GM18519 (cell line): ENCODE results near the gene FRYL.
"Not testable (repeated sequence)": the region's sequence is repeated elsewhere in the genome, so short reads cannot be mapped to it uniquely, and the experiment has no call there.

Source experiments
- ATAC-seq: cut with Tn5 transposase; IDR thresholded peaks from one replicate; pipeline ENCODE4 v1.9.1; 2021; ENCODE audit warnings: mild to moderate bottlenecking, moderate library complexity; ENCODE audit not compliant: unreplicated experiment, low FRiP score

The FRYL gene

DNA sequence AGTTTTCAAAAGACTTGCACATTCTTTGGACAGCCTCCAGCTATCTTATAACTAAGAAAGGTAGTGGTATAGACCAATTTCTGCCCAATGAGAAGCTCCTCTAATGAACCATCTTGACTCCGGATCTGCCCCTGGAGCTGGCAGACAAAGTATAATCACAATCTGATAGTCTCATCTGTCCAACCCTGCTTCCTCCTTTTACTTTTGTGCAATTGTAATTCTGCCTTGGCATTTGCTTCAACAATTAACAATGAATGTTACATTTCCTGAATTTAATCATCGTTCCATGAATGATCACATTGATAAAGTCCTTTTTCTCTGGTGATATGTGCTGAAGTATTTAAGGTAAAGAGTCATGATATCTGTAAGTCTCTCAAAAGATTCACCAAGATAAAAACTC, 27.8 kb downstream of the FRYL start:
- no peak for ATAC-seq

DNA sequence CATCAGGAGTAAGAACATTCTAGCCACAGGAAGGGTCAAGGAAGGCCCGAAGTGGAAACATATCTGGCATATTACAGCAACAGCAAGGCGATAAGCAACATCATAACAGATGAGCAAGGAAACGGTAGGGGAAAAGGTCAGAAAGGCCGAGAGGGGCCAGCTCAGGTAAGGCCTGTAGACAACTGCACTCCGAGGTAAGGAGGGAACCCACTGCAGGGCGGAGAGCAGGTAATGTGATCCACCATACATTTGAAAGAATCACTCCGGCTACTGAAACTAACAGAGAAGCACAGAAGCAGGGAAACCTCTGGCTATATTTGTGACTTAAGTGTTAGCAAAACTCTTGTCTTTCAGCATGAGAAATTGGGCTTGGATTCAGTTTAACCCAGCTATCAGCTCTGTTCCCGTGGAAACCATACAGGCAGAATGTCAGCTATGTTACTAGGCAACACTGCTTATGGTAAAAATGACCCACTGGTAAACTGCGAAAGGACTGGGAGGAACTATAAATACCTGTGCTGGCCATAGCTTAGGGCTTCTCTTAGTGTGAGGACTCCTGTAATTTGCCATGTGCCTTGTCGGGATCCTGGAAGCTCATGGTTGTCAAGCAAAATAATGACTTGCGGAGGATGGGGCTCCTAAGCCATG, 31.0 kb downstream of the FRYL start:
- ATAC-seq = no peak

DNA sequence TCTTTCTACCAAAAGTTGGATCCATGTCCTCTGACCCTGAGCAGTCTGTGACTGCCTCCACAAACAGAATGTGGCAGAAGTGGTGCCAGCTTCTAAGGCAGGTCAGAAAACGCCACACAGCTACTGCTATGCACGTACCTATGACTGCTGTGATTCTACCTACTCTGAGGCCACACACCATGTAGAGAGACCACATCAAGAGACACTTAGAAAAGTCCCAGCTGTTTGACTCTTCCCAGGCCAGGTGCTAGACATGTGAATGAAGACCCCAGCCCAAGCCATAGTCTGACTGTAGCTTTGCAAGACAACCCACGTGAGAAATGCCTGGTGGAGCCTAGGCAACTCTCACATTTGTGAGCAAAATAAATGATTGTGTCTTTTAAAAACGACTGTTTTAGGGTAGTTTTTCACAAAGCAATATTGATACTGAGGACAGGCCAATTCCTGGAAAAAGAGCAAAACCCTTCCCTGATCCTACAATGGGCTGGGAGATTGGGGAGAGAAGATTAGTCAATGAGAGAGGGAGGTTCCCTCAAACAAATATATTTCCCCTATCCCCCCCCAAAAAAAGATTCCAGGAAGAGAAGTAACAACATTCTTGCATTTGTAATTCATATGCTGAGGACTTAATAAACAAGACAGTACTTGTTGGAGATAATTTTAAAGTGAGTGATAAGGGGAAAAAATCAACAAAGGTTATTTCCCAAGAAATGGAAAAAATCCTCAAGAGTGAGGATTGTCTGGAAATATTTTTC, 33.3 kb downstream of the FRYL start:
- ATAC-seq = no peak

DNA sequence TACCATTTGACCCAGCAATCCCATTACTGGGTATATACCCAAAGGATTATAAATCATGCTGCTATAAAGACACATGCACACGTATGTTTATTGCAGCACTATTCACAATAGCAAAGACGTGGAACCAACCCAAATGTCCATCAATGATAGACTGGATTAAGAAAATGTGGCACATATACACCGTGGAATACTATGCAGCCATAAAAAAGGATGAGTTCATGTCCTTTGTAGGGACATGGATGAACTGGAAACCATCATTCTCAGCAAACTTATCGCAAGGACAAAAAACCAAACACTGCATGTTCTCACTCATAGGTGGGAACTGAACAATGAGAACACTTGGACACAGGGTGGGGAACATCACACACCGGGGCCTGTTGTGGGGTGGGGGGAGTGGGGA, 34.9 kb downstream of the FRYL start:
- not testable (repeated sequence) for ATAC-seq

DNA sequence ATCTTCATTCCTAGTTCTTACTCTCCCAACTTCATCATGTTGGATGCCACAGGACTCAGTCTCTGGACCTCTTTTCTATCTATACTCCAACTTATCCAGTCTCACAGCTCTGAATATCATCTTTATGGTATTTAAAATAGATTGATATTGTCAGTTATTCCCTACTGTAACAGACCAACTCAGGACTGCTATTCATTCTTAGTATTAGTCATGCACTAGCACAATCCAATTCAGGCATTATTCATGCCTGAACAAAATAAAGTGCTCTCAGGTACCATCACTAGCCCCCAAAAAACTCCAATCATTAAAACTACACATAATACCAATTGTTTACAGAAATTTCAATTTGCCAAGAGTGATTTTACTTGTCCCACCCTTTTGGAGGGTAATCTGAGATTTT, 37.7 kb downstream of the FRYL start:
- no peak for ATAC-seq

DNA sequence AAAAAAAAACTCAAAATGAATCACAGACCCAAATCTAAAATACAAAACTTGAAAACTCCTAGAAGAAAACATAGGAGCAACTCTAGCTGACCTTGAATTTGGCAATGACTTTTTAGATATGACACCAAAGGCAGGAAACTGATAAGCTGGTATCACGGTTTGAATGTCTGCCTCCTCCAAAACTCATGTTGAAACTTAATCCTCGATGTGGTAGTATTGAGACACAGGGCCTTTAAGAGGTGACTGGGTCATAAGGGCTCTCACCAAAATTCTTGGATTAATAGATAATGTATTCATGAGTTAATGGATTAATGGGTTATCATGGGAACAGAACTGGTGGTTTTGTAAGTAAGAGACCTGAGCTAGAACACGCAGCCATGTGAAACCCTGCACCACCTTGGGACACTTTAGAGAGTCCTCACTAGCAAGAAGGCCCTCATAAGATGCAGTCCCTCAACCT, 40.5 kb downstream of the FRYL start:
- ATAC-seq = no peak

DNA sequence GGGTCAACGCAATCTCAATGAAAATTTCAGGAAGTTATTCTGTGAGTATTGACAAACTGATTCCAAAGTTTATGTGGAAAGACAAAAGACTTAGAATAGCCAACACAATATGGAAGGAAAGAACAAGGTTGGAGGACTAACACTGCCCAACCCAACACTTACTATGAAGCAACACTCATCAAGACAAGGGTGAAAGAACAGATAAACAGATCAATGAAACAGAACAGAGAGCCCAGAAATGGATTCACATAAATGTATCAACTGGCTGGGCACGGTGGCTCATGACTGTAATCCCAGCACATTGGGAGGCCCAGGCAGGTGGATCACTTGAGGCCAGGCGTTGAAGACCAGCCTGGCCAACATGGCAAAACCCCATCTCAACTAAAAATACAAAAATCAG, 41.2 kb downstream of the FRYL start:
- ATAC-seq = no peak

DNA sequence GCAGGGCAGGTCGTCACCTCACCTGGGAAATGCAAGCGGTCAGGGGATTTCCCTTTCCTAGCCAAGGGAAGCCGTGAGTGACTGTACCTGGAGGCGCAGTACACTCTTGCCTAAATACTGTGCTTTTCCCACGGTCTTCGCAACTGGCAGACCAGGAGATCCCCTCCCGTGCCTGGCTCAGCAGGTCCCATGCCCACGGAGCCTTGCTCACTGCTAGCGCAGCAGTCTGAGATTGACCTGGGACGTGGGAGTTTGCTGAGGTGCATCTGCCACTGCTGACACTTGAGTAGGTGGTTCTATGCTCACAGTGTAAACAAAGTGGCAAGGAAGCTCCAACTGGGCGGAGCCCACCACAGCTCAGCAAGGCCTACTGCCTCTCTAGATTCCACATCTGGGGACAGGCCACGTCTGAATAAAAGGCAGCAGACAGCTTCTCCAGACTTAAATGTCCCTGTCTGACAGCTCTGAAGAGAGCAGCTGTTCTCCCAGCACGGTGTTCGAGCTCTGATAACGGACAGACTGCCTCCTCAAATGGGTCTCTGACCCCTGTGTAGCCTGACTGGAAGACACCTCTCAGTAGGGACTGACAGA, 51.1 kb downstream of the FRYL start:
- ATAC-seq = not testable (repeated sequence)

DNA sequence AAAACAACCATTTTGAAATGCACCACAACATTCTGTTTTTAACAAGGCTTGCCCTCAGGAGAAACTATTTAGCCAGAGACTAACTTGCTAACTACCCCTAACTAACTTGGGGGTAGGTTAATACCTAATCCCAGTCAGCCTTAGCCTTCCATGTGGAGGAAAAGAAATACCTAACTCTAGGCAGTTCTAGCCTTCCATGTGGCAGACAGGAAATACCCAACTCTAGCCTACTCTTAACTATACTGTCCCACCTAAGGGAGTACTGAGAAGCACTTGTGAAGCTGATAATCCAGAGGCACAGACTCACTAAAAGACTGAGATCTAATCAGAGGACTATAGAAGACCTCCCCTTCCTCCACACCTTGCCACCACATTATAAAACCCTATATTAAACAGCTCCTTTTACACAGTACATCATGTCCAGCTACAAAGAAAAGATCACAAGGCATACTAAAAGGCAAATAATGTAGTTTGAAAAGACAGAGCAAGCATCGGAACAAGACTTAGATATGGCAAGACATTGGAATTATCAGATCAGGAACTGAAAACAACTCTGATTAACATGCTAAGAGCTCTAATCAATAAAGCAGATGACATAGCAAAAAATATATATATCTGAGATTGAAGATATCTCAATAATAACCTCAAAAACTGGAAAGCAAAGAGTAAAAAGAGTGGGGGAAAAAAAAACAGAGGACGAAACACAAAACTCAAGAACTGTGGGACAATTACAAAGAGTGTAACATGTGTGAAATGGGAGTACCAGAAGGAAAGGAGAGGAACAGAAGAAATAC, 52.2 kb downstream of the FRYL start:
- ATAC-seq = no peak

DNA sequence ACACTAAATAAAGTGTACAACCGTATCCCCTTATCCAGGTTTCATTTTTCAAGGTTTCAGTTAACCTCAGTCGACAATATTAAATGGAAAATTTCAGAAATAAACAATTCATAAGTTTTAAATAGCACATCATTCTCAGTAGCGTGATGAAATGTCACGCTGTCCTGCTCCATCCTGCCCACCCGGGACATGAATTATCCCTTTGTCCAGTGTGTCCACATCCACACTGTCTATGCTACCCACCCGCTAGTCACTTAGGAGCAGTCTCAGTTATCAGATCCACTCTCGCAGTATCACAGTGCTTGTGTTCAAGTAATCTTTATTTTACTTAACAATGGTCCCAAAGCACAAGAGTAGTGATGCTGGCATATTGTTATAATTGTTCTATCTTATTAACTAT, 54.7 kb downstream of the FRYL start:
- no peak for ATAC-seq

DNA sequence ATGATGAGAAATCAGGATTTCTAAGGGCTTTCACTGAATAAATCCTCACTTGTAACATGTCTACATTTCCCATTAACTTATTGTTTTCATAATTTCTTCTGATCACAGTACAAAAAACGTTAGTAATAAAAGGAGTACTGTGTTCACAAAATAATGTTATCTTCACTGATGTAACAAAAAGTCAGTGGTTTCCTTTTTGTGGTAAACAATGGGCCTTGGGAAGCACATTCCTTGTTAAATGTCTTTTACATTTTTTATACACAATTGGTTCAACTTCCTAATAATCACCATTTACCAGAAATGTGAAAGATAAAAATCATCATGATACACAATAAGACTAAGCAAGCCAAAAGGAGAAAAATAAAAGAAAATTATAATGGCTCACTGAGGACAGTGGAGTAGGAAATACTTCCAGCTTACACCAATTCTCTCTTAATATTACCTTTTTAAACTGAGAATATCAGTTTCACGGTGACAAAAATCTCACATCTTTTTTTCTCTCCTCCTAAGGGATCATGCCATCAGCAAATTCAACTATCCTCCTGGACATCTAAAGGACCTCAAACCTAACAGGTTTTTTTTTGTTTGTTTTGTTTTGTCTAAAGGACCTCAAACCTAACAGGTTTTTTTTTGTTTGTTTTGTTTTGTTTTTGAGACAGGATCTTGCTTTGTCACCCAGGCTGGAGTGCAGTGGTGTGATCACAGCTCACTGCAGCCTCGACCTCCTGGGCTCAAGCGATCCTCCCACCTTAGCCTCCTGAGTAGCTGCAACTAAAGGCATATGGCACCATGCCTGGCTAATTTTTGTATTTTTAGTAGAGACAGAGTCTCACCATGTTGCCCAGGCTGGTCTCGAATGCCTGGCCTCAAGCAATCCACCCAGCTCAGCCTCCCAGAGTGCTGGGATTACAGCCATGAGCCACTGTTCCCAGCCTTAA, 57.3 kb downstream of the FRYL start:
- ATAC-seq = no peak

DNA sequence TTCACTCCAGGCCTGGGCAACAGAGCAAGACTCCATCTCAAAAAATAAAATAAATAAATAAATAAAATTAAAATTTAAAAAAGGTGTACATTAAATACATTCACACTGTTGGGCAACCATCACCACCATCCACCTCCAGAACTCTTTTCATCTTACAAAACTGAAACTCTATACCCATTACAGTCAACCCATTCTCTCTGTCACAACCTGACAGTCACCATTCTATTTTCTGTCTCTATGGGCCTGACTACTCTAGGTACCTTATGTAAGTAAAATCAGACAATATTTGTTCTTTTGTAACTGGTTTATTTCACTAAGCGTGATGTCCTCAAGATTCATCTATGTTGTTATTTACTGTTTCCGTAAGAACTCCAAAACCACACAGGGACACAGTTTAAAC, 59.6 kb downstream of the FRYL start:
- ATAC-seq = no peak

DNA sequence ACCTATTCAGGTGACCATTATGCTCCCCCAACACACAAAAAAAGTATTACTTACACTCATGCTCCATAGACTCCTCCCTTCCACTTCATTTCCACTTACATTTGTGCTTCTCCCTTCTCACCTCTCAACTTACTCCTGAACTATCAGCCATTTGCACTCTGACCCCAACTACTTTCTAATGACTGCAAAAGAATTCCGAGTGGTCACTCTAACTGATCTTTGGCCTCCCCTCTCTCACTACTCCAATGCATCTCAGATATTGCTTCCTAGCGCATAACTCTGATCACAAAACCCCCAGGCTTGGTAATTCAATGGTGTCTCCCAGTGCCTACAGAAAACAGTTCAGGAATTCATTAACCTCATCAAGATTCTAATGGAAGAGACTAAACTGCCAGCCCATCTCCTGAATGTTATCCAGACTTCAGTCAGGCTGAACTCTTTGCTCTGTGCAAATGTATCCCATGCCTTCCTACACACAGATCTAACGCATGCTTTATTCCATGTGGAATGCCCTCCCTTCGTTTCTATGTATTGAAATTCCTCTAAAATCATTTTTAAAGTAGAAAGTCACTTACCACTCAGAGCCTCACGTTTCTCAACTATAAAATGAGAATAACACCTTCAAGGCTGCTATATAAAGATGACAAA, 61.1 kb downstream of the FRYL start:
- ATAC-seq = no peak

DNA sequence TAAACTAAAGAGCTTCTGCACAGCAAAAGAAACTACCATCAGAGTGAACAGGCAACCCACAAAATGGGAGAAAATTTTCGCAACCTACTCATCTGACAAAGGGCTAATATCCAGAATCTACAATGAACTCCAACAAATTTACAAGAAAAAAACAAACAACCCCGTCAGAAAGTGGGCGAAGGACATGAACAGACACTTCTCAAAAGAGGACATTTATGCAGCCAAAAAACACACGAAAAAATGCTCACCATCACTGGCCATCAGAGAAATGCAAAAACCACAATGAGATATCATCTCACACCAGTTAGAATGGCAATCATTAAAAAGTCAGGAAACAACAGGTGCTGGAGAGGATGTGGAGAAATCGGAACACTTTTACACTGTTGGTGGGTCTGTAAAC, 63.8 kb downstream of the FRYL start:
- not testable (repeated sequence) for ATAC-seq

DNA sequence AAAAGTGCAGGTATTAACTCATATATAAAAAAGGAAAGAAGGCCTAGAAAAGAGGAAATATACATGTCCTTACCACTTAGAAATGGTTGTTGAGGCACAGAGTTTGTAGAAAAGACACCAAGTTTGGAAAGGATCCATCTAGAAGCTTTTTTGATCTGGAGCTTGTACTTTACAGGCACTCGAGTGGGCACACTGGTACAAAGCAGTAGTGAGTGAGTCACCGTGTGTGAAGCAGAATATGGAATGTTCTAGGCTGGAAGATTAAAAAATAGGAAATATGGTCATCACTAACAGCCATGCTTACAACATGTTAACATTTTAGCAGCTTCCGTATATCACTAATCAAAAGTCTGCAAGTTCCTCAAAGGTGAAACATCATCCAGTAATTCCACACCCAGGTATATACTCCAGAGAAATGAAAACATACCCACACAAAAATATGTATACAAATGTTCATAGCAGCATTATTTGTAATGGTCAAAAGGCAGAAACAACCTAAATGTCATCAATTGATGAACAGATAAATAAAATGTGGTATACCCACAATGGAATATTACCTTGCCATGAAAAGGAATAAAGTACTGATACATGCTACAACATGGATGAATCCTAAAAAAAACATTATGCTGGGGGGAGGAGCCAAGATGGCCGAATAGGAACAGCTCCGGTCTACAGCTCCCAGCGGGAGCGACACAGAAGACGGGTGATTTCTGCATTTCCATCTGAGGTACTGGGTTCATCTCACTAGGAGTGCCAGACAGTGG, 69.5 kb downstream of the FRYL start:
- ATAC-seq = no peak

DNA sequence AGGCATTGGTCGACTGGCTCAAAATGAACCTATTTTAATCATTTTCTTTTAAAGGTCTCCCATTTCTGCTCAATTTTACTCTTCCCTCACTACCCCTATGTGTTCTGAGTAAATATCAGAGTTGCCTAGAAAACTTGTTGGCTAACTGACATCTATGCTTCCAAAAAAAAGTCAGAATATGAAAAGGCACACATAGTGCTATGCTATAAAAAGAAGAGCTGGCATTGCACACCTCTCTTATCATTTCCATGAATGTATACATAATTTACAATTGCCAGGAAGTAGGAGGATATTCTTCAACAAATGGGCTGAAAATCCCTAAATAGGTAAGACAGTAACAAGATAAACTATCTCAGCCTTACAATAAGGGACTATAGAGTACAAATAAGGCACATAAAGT, 70.2 kb downstream of the FRYL start:
- ATAC-seq = no peak

DNA sequence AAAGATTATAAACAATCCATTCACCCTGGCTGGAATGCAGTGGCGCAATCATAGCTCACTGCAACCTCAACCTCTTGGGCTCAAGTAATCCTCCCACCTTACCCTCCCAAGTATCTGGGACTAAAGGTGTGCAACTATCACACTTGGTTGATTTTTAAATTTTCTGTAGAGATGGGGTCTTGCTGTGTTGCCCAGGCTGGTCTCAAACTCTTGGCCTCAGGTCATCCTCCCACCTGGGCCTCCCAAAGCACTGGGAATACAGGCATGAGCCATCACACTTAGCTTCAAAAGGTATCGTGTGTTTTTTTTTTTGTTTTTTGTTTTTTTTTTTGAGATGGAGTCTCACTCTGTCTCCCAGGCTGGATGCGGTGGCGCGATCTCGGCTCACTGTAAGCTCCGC, 71.5 kb downstream of the FRYL start:
- ATAC-seq = no peak

DNA sequence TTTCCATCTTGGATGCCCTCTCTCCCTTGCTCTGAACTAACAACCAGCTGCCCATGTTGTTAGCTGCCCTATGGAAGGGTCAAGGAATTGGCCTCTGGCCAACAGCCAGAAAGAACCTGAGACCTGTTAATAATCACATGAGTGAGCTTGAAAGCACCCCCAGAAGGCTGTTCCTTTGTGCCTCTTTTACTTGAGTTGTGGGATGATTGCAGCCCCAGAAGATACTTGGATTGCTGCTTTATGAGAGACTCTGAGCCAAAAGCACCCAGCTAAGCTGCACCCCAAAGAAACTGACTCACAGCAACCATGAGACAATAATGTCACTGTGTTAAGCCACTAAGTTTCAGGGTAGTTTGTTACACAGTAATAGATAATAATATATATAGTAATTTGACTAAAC, 73.3 kb downstream of the FRYL start:
- ATAC-seq = no peak

DNA sequence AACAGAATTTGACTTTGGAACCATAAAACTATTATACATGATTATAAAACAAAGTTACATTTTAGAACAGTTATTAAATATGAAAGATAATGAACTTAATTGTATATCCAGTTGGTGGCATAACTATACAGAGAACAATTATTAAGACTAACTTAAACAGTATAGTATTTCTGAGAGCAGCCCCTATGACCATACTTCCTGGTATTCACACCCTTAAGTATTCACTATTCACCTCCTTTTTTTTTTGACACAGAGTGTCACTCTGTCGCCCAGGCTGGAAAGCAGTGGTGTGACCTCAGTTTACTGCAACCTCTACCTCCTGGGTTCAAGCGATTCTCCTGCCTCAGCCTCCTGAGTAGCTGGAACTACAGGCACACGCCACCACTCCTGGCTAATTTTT, 74.5 kb downstream of the FRYL start:
- no peak for ATAC-seq
